ENCODE results near the gene ENTPD6.

Gene ENTPD6

DNA sequence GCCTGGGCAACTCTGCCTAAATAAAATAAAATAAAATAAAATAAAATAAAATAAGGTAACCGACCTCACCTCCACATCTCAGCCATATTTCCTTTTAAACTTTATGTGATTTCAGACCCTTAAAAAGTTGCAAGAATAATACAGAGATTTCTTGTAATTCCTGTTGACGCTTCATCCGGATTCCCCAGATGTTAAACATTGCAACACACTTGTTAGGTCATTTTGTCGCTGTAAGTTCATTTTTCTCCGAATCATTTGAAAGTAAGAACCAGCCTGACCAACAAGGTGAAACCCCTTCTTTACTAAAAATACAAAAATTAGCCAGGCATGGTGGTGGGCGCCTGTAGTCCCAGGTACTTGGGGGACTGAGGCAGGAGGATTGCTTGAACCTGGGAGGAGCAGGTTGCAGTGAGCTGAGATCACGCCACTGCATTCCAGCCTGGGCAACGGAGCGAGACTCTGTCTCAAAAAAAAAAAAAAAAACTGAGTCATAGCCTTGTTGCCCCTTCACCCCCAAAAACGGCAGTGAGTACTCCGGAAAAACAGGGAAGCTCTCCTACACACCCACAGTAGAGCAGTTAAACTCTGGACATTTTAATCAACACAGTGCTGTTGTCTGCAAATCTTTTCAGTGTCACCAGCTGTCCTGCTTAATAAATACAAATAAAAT lies 58.2 kb downstream of the ENTPD6 start:
- TF ChIP-seq ZFP3 (CRISPR knock-in tag; IDR thresholded peaks at IDR 0.05) (no peak), GLIS3 (CRISPR knock-in tag; IDR thresholded peaks at IDR 0.05) (no peak), ESRRG (CRISPR knock-in tag; IDR thresholded peaks at IDR 0.05) (no peak), ZNF70 (CRISPR knock-in tag; IDR thresholded peaks at IDR 0.05) (no peak), TSHZ2 (CRISPR knock-in tag; IDR thresholded peaks at IDR 0.05) (no peak), ZFP30 (CRISPR knock-in tag; IDR thresholded peaks at IDR 0.05) (no peak), PATZ1 (CRISPR knock-in tag; IDR thresholded peaks at IDR 0.05; ENCODE audit: borderline replicate concordance) (no peak), POU6F1 (CRISPR knock-in tag; IDR thresholded peaks at IDR 0.05; ENCODE audit: borderline replicate concordance, low read depth) (no peak), RARB (CRISPR knock-in tag; IDR thresholded peaks at IDR 0.05) (no peak), ISL1 (CRISPR knock-in tag; IDR thresholded peaks at IDR 0.05) (no peak), TOX (CRISPR knock-in tag; IDR thresholded peaks at IDR 0.05; ENCODE audit: borderline replicate concordance) (no peak), CSDC2 (CRISPR knock-in tag; IDR thresholded peaks at IDR 0.05) (no peak), ZC3H10 (CRISPR knock-in tag; IDR thresholded peaks at IDR 0.05) (no peak), OSR1 (CRISPR knock-in tag; IDR thresholded peaks at IDR 0.05) (no peak), PPARA (CRISPR knock-in tag; IDR thresholded peaks at IDR 0.05; ENCODE audit: borderline replicate concordance) (no peak), SNAI2 (CRISPR knock-in tag; IDR thresholded peaks at IDR 0.05) (no peak), ZNF565 (CRISPR knock-in tag; conservative IDR thresholded peaks at IDR 0.05; ENCODE audit: low read depth) (no peak), ZNF8 (CRISPR knock-in tag; IDR thresholded peaks at IDR 0.05) (no peak)
- TF ChIP-seq, protein P1, sequence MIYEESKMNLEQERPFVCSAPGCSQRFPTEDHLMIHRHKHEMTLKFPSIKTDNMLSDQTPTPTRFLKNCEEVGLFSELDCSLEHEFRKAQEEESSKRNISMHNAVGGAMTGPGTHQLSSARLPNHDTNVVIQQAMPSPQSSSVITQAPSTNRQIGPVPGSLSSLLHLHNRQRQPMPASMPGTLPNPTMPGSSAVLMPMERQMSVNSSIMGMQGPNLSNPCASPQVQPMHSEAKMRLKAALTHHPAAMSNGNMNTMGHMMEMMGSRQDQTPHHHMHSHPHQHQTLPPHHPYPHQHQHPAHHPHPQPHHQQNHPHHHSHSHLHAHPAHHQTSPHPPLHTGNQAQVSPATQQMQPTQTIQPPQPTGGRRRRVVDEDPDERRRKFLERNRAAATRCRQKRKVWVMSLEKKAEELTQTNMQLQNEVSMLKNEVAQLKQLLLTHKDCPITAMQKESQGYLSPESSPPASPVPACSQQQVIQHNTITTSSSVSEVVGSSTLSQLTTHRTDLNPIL (CRISPR knock-in tag; IDR thresholded peaks at IDR 0.05; ENCODE audit: low read depth), result no peak
- TF ChIP-seq, protein P2, sequence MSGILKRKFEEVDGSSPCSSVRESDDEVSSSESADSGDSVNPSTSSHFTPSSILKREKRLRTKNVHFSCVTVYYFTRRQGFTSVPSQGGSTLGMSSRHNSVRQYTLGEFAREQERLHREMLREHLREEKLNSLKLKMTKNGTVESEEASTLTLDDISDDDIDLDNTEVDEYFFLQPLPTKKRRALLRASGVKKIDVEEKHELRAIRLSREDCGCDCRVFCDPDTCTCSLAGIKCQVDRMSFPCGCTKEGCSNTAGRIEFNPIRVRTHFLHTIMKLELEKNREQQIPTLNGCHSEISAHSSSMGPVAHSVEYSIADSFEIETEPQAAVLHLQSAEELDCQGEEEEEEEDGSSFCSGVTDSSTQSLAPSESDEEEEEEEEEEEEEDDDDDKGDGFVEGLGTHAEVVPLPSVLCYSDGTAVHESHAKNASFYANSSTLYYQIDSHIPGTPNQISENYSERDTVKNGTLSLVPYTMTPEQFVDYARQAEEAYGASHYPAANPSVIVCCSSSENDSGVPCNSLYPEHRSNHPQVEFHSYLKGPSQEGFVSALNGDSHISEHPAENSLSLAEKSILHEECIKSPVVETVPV (CRISPR knock-in tag; IDR thresholded peaks at IDR 0.05), result no peak
- ATAC-seq, result no peak

DNA sequence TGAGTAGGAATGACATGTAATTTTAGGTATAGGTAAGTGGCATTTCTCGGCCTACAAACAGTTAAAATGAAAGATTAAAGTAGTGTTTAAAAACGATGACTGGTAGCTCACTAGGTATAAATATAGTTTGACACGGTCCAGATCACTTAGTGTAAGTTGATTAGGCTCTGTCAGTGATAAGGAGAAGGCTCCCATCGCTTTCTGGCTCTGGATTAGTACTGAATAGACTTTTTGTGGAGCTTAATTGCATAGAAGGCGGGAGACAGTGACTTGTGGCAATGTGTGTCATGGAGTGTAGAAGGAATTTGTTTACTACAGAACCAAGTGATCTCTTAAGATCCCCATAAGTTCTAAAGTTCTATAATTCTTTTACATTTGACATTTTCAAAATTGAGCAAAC lies 59.1 kb downstream of the ENTPD6 start:
- TF ChIP-seq GLIS3 (CRISPR knock-in tag; IDR thresholded peaks at IDR 0.05) (no peak), RARB (CRISPR knock-in tag; IDR thresholded peaks at IDR 0.05) (no peak), TCF4 (CRISPR knock-in tag; IDR thresholded peaks at IDR 0.05; ENCODE audit: borderline replicate concordance) (peak; percentile 81), OSR1 (CRISPR knock-in tag; IDR thresholded peaks at IDR 0.05) (no peak), ZFP30 (CRISPR knock-in tag; IDR thresholded peaks at IDR 0.05) (no peak), ZNF565 (CRISPR knock-in tag; conservative IDR thresholded peaks at IDR 0.05; ENCODE audit: low read depth) (no peak), ZNF8 (CRISPR knock-in tag; IDR thresholded peaks at IDR 0.05) (no peak), TSHZ2 (CRISPR knock-in tag; IDR thresholded peaks at IDR 0.05) (0 out of 2 replicates have a peak, but pooled peaks have one; percentile 57), POU6F1 (CRISPR knock-in tag; IDR thresholded peaks at IDR 0.05; ENCODE audit: borderline replicate concordance, low read depth) (no peak), ISL1 (CRISPR knock-in tag; IDR thresholded peaks at IDR 0.05) (peak; percentile 80)
- ATAC-seq, result peak; percentile 40
